GM18520 (cell line): ENCODE results near the gene OGFOD3.
"Not testable (repeated sequence)": the region's sequence is repeated elsewhere in the genome, so short reads cannot be mapped to it uniquely, and the experiment has no call there.

Source experiments
- ATAC-seq: cut with Tn5 transposase; IDR thresholded peaks from one replicate; pipeline ENCODE4 v1.9.1; 2021; ENCODE audit not compliant: unreplicated experiment

The OGFOD3 gene

DNA sequence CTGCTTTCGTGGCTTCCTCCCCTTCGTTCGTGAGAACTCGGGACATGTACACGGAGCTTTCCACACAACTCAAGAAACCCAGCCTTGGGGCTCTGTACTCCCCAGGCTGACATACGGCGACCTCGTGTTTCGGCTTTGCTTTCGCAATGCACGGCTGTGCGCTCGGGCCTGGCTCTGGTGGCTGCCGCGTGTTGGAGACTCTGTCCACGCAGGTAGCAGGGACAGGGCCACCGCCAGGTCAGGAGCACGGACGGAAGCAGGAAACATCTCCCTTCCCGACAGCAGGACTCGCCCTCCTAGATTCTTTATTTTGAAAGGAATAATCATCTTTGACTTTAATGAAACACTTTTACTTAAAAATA is 29.5 kb downstream of the OGFOD3 start:
- no peak for ATAC-seq

DNA sequence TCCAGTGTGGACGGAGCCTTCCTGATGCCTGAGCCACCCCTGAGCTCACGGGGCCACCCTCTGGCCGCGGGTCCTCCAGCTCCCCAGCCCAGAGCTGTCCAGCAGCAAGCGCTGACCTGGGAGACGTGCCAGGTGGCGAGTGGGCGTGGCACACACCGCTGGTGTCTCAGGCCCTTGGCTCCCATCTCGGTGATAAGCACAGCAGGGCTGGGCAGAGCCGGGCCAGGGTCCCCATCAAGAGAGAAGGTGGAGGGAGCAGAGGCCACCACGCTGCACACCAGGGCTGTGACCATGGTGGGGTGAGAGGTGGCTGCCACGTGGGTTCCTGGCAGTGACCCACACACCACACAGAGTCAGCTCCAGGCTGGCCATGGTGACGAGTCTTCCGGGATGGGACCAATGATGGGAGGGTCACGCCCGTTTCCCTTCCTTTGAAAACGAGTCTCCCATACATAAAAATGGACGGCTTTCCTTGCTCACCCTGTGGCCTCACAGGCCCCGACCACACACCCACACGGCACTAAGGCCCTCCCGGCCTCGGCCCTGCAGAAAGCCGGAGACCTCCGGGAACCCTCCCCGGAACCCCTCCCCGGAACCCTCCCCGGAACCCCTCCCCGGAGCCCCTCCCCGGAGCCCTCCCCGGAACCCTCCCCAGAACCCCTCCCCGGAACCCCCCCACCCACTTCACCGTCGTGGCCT is 30.0 kb downstream of the OGFOD3 start:
- no peak for ATAC-seq

DNA sequence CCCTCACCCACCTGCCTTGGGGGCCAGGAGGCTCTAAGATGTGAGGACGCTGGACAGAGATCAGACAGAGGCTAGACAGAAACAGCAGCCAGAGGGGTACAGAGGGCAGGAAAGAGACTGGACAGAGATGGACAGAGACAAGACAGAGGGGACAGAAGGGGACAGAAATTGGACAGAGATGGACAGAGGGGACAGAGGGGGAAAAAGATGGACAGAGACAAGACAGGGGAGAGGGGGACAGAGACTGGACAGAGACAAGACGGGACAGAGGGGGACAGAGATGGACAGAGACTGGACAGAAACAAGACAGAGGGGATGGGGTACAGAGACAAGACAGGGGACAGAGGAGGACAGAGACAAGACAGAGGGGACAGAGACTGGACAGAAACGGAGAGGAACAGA is 30.7 kb downstream of the OGFOD3 start:
- ATAC-seq = no peak

DNA sequence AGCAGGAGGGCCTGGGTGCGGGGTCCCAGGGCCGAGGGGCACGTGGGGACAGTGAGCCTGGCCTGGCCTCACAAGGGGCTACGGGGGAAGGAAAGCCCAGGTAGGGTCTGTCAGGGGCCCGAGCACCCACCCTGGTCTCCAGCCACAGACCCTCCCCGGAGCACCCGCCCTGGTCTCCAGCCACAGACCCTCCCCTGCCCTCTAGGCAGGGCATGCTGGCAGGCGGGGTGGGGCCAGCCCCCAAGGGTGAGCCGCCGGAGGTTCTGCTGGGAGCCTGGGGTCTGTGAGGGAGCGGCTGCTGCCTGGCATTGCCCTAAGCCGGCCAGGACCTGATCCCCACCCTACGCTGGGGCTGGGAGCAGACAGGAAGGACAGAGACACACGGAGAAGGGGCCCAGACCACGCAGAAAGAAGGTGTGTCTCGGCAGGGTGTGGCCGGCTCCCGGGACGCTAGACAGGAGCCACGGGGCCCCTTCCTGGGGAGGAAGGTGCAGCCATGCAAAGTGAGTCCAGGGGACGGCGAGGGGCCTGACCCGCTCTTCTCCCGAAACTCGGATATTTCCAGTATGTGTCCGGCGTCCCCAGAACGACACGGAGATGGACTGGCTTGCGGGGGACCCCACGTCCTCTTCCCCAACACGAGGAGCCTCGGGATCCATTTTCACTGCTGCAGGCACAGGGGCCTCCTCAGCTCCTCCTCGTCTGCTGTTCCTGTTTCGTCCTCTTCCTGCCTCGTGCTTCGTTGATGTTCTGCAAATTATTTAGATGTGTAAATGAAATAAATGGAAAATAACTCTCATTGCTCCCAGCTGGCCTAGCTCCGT is 31.3 kb downstream of the OGFOD3 start:
- ATAC-seq = no peak

DNA sequence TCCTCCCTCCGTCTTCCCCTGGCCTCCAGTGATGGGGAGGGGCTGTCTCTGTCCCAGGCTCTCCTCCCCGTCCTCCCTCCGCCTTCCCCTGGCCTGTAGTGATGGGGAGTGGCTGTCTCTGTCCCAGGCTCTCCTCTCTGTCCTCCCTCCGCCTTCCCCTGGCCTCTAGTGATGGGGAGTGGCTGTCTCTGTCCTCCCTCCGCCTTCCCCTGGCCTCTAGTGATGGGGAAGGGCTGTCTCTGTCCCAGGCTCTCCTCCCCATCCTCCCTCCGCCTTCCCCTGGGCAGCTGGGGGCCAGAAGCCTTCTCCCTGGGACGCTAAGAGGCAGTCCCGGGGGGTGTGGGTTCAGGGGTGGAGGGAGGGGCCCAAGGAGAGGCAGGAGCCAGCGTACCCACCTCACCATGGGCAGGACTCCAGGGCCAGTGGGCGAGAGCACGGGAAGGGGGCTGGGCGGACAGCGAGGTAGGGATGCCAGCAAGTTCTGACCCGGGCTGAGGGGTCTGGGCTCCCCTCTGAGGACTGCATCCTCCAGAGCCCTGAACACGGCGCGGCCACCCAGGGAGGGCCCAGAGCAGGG is 32.0 kb downstream of the OGFOD3 start:
- no peak for ATAC-seq

DNA sequence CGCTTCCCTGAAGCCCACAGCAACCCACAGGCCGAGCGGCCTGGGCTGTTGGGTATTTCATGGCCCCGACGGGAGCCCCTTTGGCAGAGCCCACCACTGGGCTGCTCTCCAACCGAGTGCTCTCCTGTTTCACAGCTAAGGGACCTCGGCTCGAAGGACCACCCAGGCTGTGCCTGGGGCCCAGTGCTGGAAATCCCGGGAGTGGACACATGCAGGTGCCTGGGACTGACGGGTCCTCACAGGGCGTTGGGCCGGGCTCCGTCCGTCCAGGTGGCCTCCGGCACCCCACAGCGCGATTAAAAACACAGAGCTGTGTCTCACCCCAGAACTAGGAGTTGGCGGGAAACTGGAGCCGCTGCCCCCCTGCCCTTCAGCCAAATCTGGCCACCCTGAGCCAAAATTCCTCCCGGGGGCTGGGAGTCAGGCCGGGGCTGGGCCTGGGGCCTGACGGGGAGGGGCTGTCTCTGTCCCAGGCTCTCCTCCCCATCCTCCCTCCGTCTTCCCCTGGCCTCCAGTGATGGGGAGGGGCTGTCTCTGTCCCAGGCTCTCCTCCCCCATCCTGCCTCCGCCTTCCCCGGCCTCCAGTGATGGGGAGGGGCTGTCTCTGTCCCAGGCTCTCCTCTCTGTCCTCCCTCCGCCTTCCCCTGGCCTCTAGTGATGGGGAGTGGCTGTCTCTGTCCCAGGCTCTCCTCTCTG is 32.7 kb downstream of the OGFOD3 start:
- ATAC-seq = no peak

DNA sequence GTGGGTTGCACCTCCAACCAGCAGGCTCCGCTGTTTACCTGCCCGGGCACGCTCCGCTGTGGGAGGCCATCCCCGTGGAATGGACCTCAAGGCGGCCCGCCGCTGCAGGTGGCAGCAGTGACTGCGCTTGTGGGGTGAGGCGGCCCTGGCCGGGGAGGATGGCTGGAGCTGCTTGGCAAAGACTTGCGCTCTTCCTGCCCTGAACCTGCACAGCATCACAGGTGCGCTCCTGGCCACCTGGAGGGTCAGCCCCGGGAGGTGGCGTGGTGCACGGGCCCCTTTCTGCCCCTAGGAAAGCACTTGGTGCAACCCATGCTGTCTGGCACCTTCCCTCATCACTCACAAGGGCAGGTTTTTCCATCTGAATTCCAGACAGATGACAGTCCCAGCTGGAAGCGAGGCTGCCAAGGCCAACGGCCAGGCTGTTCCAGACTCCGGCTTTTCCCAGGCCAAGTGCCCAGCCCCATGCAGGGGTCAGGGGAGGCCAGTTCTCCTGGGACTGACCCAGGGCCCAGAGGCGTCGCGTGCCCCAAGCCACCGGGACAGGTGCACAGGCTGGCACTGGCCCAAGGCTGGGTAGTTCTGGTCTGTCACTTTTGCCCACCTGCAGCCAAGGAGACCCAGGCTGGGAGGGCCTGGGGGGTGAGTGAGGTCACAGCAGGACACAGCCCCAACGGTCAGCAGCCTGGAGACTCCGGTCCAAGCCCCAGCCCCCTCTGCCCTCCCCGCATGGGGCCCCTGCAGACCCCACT is 33.5 kb downstream of the OGFOD3 start:
- no peak for ATAC-seq

DNA sequence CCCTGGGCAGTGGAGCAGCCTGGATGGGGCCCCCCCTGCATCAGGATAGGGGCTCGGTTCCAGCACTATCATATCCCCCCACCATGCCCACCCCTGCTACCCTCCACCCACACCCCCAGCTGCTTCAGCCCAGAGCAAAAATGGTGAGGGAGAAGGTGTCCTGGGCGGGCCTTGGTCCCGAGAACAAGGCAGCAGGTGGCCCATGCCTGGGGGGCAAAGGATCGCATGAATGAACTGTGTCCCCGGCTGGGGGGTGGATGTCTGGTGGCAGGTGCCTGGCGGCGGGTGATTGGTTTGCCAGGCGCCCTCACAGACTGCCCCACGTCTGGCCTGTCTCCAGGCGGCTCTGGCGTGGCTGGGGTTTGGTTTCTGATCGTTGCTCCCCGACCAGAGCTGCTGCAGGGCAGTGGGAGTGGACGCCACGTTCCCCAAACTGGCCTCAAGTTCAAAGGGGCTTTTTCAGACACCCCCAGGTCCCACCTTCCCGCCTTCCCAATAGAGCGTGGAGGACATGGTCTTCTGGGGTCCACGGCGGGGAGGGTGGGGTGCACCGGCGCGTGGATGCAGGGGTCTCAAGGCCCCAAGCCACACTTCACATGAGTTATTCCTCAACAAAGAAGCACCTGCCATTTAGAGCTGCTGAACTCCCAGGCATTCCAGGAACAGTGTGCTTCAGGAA is 34.2 kb downstream of the OGFOD3 start:
- ATAC-seq = no peak

DNA sequence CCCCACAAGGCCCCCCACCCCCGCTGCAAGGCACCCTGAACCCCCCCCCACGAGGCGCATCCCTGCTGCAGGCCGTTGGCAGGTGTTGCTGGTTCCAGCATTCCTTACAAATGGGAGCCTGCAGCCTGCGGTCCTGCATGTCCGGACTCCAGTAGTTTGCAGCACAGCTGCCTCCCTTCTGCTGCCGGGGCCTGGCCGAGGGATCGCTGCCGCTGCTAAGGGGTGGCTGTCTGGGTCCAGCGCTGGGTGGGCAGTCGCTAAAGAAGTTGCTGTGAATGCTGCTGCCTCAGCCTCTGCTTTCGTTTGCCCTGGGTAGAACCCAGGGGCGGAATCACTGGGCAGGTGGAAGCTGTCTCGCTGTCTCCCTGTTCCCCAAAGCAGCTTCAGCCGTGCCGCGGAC is 35.0 kb downstream of the OGFOD3 start:
- ATAC-seq = no peak

DNA sequence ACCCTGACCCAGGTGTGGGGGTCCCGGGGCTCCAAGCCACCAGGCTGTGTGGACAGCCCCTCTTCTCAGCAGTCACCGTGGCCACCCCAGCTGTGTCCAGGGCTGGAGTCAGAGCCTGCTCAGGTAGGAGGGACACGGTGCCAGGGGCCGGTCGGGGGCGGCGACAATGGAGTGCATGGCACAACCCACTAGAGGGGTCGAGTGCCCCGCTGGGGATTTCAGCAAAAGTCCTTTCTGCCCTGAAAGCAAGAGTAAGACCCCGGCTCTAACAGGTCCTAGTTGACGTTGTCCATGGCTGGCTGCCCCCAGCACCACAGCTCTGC is 35.5 kb downstream of the OGFOD3 start:
- no peak for ATAC-seq

DNA sequence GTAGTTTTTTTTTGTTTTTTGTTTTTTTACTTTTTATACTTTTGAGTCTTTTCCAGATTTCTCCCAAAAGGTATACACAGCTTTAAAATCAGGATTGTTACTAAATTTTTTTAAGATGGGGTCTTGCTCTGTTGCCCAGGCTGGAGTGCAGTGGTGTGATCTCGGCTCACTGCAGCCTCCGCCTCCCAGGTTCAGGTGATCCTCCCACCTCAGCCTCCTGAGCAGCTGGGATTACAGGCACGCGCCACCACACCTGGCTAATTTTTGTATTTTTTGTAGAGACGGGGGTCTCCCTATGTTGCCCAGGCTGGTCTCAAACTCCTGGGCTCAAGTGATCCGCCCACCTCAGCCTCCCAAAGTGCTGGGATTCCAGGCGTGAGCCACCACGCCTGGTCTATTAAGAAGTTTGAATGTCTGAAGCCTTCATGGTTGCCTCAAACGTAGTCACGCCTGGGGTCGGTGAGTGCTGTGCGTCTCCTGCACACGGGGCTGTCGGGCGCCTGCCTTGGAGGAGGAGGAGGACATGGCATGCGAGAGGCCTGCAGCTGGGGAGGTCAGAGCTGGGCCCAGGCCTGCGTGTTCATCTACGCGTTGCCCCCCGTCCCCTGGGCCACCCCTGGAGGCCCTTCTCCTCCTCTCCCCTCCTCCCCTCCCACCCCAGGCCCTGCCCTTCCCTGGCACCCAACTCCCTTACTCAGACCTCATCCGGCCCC is 36.0 kb downstream of the OGFOD3 start:
- not testable (repeated sequence) for ATAC-seq

DNA sequence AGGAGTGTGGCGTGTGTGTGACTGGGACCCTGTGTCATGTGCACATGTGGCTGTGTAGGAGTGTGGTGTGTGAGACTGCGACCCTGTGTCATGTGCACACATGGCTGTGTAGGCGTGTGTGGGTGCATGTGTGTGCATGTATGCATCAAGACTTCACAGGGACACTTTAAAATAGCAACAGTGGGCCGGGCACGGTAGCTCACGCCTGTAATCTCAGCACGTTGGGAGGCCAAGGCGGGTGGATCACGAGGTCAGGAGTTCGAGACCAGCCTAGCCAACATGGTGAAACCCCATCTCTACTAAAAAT is 36.7 kb downstream of the OGFOD3 start:
- not testable (repeated sequence) for ATAC-seq

DNA sequence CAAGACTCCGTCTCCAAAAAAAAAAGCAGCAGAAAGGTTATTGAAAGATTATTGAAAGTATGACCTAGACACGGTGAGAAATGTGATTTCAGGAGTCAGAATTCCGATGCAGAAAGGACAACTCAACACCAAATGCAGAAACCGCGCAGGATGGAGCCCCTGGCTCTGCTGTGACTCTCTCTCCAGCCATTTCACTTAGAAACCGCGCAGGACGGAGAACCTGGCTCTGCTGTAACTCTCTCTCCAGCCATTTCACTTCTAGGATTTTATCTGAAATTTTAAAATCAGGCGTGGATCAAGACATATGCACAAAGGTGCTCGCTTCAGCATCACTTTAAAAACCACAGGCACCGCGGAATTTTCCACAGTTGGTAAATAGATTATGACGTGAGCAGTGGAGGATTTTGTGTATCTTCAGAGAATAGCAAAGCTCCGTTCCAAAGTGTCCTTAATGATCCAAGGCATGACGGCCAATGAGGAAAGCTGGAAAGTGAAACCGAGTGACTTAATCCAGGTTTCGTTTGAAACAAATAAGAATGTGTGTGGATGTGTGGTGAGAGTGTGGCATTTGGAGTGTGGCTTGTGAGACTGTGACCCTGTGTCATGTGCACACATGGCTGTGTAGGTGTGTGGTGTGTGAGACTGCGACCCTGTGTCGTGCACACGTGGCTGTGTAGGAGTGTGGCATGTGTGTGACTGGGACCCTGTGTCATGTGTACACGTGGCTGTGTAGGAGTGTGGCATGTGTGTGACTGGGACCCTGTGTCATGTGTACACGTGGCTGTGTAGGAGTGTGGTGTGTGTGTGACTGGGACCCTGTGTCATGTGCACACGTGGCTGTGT is 37.3 kb downstream of the OGFOD3 start:
- ATAC-seq = no peak

DNA sequence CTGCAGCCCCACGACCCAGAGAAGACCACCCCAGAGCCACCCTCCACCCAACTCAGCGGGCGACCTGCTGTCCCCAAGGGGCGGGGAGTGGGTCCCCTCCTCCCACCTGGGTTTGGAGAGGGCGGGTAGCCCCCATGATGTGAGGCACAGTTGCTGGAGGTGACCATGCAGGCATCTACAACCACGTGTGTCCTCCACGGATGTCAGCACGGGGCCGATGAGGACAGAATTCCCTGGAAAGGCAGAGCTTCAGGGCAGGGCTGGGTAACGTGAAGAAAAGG is 39.7 kb downstream of the OGFOD3 start:
- no peak for ATAC-seq

DNA sequence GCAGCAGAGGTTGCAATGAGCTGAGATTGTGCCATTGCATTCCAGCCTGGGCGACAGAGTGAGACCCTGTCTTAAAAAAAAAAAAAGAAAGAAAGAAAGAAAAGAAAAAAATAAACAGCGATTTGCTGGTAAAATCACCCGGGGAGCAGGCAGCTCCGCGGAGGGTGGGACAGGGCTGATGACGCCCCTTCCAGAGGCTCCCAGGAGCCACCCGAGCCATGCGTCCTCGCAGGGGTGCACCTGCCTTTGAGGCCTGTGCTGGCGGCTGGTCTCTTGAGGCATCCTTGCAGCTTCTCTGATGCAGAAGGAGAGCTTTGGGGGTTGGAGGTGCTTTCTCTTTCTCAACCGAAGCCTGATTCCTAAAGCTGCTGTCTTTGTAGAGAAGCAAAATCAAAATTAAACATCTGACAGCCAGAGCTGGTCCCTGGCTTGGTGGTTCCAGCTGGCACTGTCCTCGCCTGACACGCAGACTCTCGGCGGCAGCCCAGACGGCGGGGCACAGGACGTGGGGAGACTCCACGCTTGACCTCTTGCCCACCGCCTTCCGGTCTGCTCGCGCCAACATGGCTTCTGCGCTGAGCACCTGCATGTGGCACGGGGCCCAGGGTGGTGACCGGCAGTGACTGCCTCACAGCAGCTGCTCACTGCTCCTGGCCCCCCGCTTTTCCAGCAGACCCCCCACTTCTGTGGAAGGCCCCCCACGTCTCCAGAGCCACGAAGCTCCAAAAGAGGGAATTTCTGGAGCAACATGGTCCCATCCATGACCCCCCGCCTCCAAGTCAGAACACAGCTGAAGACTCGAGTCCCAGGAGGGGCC is 40.3 kb downstream of the OGFOD3 start:
- ATAC-seq = no peak

DNA sequence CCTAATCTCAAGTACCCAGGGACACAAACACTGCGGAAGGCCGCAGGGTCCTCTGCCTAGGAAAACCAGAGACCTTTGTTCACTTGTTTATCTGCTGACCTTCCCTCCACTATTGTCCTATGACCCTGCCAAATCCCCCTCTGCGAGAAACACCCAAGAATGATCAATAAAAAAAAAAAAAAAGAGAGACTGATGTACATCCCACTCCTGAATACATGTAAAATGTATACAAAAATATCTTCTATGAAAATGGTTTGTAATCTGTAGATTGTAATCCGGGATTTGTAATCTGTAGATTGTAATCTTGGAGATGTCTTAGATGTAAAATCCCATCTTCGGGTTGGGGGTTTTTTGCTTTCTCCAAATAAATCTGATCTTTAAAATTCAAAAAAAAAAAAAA is 41.1 kb downstream of the OGFOD3 start:
- not testable (repeated sequence) for ATAC-seq

DNA sequence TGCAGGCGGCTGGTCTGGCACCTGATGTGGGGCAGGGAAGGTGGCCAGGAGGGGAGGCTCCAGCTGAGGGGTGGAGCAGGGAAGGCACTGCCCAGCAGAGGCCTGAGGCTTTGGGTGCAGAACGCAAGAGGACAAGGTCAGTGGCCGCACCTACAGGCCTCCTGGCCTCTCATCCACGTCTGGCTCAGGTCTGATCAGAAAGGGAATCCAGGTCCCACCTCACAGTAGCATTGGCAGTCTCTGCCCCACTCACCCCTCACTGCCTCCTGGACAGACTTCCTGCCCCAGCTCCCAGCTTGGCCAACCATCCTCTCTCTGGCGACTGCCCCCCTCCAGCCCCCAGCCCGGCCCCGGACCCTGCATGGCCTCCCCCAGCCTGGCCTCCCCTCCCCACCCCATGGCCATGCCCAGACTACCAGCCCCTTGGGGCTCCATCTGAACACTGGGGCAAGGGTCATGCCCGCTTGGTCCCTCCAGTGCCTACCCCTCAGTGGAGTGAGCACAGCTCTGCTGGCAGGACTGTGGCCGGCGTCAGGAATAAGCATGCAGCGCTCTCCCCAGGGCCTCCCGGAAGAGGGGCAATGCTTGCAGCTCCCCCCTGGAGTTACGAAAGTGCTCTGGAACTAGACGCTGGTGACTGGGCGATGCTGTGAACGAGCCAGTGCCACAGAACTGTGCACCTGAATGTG is 42.2 kb downstream of the OGFOD3 start:
- ATAC-seq = no peak
